GM18517 (cell line): Measurements from ENCODE around the gene YBX2.
A peak's percentile ranks its signal among the peaks of the same experiment; 100 is the strongest.

Experiments
- ATAC-seq: cut with Tn5 transposase; IDR thresholded peaks from one replicate; pipeline ENCODE4 v1.9.1; 2021; ENCODE audit warnings: mild to moderate bottlenecking, moderate library complexity; ENCODE audit not compliant: unreplicated experiment

The YBX2 gene

GRCh38 chr17:7323731-7324437 is 29.4 kb upstream of the YBX2 start:
- no peak for ATAC-seq

- no peak for ATAC-seq
Observed at GRCh38 chr17:7322520-7323194, 28.2 kb upstream of the YBX2 start.

DNA sequence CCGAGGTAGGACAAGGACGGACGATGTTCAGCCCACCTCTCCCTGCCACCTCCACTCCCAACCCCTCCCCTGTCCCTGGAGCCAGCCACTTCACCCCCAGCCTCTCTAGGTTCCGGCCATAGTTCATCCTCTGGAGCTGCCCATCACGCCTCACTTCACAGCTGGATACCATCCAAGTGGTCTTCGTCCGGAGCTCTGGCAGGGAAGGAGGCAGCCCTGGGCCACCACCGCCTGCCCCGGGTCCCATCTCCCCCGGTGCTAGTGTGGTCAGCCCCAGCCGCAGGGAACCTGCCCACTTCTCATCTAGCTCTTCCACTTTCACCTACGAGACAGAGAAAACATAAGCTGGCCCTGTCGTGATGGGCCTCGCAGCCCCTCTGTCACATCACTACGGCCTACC is 27.0 kb upstream of the YBX2 start:
- ATAC-seq, result no peak

GRCh38 chr17:7318121-7318860 is 23.9 kb upstream of the YBX2 start:
- ATAC-seq, result no peak

DNA sequence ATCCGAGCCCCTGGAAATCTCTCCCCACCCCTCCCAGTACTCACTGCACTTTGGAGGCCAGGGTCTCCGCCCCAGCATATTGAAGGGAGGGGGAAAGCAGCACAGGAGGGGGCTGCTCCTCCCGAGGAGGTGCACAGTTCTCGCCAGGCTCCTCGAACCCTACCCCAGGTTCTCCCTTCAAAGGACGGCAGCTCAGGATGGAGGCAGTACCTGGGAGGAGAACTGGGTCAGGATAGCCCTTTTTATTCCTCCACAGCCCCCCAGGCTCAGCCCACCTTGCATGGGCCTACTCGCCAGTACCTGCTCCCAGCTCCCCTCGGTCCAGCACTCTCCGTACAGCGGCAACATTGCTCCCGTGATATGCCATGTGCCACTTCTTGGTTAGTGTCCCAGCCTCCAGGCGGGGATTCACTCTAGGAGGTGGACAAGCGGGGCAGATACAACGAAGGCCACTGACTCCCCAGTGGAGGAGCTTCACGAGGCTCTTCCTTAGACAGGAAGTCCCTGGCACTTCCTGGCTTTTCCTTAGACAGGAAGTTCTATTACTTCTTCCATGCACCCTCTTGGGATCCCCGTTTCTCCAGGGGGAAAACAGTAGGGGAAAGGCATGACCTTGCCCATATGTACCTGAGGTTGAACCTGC is 22.8 kb upstream of the YBX2 start:
- ATAC-seq, result no peak

- no peak for ATAC-seq
Observed at GRCh38 chr17:7315570-7316235, 21.3 kb upstream of the YBX2 start.

DNA sequence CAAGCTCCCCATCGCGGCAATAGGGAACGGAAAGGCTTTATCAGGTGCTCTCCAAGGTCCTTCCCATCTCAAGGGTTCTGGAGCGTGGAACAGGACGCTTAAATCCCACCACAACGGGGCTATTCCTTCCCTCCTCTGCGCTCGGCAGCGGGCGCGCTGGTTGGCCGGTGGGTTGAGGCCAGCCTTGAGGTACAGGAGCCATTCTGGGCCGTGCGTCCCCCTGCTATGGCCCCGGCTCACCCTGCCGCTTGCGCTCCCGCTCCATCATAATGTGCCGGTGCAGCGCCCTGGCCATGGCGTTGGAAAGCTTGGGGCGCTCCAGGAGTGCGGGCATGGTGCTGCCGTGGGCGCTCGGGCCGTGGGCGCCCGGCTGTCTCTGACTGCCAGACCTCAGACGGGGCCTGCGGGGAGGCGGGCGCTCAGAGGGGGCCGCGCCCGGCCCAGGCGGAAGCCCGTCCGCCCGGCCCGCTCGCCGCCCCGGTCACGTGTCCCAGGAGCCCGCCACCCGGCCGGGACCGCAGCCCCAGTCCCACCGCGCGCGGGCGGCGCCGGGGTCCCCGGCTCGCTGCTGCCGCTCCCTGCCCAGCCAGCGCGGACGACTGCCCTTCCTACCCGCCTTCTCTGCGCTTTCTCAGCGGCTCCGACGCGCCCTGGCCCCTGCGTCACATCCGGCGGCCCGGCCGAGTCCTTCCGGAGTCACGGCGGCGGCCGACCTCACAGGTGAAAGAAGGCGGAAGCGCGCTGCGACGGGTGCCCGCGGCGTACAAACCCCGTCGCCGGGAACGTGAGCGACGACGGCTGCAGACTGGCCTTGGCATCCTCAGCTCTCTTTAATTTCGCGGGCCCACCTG is 20.5 kb upstream of the YBX2 start, which contains the start of gene GPS2:
TSS of gene GPS2 (minus strand) at position 642 of the 851 bp plus-strand sequence. CDS start at position 334, 308 bp downstream.
- peak; percentile 61 for ATAC-seq

DNA sequence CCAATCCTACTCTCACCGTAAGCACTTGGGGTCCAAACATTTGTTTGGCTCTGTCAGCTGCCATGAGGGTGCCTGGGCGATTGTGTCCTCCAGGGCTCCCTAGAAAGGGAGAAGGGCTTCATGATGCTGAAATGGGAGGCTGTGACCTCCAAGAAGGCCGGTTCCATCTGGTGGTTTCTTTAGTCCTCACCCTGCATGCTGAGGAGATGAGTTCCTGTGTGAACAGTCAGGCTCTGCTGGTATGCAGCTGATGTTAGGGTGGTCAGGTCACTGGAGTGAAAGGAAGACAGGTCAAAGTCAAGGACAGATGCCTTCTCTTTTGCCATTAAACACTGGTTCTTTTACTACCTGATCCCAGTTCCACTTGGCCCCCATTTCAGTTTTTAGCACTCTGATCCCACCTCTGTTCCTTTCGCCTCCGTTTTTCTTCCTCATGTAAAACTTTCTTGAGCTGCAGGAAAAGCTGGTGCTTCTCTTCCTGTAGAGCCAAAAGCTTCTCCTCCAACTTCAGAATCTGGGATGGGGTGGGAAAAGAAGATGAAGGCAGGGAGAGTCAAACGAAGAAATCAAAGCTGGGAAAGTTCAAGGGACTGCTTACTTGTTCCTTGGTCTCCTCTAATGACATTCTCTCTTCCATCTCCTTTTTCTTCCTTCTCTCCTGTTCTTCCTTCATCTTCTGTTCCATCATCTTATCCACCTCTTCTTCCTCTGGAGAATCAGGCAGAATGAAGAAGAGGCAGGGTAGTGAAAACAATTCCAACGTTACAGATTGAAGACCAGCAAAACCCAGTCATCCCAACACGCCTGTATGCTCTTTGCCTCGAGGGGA is 19.7 kb upstream of the YBX2 start:
- ATAC-seq, result no peak

- no peak for ATAC-seq
Observed at GRCh38 chr17:7313088-7313889, 18.9 kb upstream of the YBX2 start.

DNA sequence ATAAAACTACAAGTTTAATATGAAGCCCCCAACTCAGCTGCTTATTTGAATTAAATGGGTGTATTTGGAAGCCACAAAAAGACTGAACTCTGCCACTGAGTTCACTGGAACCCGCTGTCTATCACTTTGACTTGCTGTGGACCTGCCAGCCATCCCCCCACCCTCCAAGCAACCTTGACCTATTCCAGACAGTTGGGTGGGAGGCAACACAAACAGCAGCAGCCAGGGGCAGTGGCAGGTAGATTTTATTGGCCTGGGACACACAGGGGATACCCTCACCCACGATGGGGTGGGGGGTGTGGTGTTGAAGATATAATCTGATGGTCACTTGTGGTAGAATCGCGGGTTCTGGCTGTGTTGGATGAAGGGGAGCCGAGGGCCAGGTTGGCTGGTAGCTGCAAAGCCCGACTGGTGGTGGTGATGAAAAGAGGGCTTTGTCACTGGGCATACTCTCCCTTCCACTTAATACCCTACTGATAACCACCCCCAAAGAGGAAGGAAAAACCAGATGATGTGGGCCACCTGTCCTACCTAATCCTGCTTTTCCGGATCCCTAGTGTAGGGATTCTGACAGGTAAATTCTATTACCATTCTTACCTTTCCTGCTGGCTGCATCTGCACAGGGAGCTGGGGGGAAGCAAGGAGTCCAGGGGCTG is 18.1 kb upstream of the YBX2 start:
- ATAC-seq, result no peak

GRCh38 chr17:7311110-7311705 is 16.8 kb upstream of the YBX2 start:
- ATAC-seq, result no peak

GRCh38 chr17:7309628-7310027 is 15.2 kb upstream of the YBX2 start:
- no peak for ATAC-seq

DNA sequence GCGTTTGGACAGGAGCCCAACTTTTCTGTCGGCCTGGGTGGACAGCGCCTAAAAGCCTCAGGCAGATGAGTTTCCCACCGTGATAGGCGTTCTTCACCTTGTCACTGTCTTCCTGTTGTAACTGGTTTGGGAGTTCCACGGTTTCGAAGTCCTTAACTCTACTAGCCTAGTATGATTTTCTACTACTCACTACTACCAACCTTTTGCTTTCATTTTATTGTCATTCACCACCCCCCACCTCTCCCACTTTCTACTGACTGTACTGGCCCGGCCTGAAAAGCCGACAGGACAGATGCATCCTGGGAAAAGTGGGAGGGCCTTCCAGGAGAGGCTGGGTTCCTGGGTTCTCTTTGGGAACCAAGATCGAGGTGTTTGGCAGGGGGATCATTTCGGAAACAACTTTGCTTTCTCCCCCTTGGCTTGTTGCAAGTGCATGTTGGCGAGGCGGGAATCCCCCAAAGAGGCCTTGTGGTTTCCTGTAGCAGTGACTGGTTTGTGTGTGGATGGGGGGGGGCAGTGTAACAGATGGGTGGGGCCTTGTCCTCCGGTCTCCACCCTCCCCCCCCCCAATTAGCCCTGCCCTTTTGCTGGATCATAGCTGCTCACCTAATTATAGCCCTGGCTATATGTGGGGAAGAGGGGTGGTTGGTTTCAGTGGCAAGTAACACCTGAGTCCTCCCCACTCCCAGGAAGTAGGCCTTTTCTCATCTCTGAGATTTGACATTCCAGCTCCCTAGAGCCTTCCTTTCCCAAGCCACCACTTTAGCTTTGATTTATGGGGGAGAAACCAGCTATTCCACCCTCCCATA is 14.4 kb upstream of the YBX2 start:
- no peak for ATAC-seq

DNA sequence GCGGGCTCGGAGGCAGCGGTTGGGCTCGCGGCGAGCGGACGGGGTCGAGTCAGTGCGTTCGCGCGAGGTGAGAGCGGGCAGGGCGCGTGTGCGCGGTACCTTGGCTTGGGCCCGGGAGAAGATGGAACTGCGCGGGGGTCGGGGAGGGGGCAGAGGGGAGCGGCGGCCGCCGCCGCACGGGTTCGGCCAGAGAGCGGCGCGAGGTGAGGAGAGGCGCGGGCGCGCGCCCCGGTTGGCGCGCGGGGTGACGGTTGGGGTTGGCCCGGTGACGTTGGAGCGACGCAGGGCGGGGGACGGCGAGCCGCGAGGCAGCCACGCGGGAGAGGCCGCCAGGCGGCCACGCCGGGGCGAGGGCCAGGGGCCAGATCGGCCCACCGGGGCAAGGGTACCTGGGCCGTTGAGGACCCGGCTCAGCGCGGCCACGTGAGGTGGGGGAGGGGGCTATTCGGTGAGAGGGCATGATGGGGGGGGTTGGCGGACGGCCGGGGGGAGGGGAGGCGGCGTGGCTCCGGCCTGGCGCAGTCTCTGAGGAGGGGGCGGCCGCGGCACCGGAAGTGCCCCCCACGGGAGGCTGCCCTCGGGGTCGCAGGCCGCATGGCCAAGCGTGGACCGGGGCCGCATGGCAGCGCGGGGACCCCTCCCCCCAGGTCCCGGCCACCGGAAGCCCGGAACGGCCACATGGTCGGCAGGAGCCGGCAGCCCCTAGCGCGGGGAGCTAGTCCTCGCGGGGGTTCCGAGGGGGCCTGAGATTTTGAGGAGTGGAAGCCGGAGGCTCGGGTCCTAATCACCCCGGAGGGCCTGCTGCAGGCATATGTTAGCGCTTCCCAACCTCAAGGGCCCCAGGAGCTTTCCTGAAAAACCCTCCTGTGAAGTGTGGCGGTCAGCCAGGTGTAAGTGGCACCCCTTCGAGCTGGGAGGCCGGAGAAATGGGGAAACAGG is 13.5 kb upstream of the YBX2 start:
- ATAC-seq, result no peak

- ATAC-seq, result peak; percentile 67
Observed at GRCh38 chr17:7306911-7307685, 12.7 kb upstream of the YBX2 start, which contains the start of gene EIF5A. Gene EIF5A, plus strand, starts transcription at chr17:7307628. Its CDS starts 2,008 bp downstream, at chr17:7309636.
